ENCODE data around the gene ARFGAP2.

GRCh38 chr11:47157805-47158204 lies 18.9 kb downstream of the ARFGAP2 start:
- TF ChIP-seq CTCF (IDR thresholded peaks at IDR 0.05) (no peak), EZH2 (IDR thresholded peaks at IDR 0.05) (no peak)

All from neural progenitor cell (in vitro differentiated cells).